OCI-LY7 (cell line): ENCODE results near the gene PBX1. TPM values are rescaled to one million over a fixed set of nuclear protein-coding genes. Genes with fewer than 3 reads are reported as not detected.

ENCODE experiments used
- BruUV-seq: library from RNA; stranded (reverse); fragments of 400-500 nt; replicated peaks from 2 replicates; lab custom pipeline; 2021; lab: Mats Ljungman, UMichigan
- CTCF ChIA-PET: fragments of 300-600 bp; sonication (Branson Sonifier 250); formaldehyde crosslinking; loops from one replicate; lab custom pipeline; 2022; ENCODE audit warnings: antibody characterized with exemption; ENCODE audit not compliant: unreplicated experiment; lab: Charles Lee
- POLR2A ChIA-PET: fragments of 300-600 bp; sonication (Branson Sonifier 250); formaldehyde crosslinking; loops from one replicate; lab custom pipeline; 2022; ENCODE audit warnings: antibody characterized with exemption; lab: Charles Lee
- DNase-seq: peaks from one replicate; pipeline ENCODE4 v3.0.0-alpha.2; 2015; ENCODE audit warnings: low spot score
- H2AFZ ChIP-seq: fragments of 200-600 bp; sonication (generic), shearing (Covaris generic); 2 replicates; pipeline ENCODE4 v1.6.1; 2014; ENCODE audit warnings: mild to moderate bottlenecking, antibody characterized with exemption, low read length, moderate library complexity
- H3K27ac ChIP-seq: fragments of 200-600 bp; sonication (generic); 2 replicates; pipeline ENCODE4 v1.5.1; 2014; ENCODE audit warnings: mixed run types, low read depth, mild to moderate bottlenecking, moderate library complexity, low read length, inconsistent platforms; ENCODE audit not compliant: poor library complexity, severe bottlenecking
- H3K36me3 ChIP-seq: fragments of 200-600 bp; sonication (generic); 2 replicates; pipeline ENCODE4 v1.6.1; 2014; ENCODE audit warnings: mild to moderate bottlenecking, antibody characterized with exemption, low read length, moderate library complexity, mixed read lengths; ENCODE audit not compliant: insufficient read depth
- H3K4me1 ChIP-seq: fragments of 200-600 bp; sonication (generic); 2 replicates; pipeline ENCODE4 v1.5.1; 2014; ENCODE audit warnings: mild to moderate bottlenecking, low read length; ENCODE audit not compliant: insufficient read depth, poor library complexity, severe bottlenecking
- H3K4me2 ChIP-seq: fragments of 200-600 bp; sonication (generic); 2 replicates; pipeline ENCODE4 v1.6.1; 2014; ENCODE audit warnings: mild to moderate bottlenecking, low read length
- H3K4me3 ChIP-seq: fragments of 200-600 bp; sonication (generic); 2 replicates; pipeline ENCODE4 v1.5.1; 2014; ENCODE audit warnings: mild to moderate bottlenecking, low read depth, low read length; ENCODE audit not compliant: poor library complexity, severe bottlenecking
- H3K79me2 ChIP-seq: fragments of 200-600 bp; sonication (generic); 2 replicates; pipeline ENCODE4 v1.6.1; 2016; ENCODE audit warnings: low read depth, mild to moderate bottlenecking, low read length, moderate library complexity, mixed read lengths; ENCODE audit not compliant: insufficient read depth
- H3K9me2 ChIP-seq: fragments of 200-600 bp; sonication (generic); 2 replicates; pipeline ENCODE4 v1.6.1; 2016; ENCODE audit warnings: mild to moderate bottlenecking, low read length, mixed read lengths; ENCODE audit not compliant: insufficient read depth
- H3K9me3 ChIP-seq: fragments of 200-600 bp; sonication (generic); 2 replicates; pipeline ENCODE4 v1.6.1; 2014; ENCODE audit warnings: mild to moderate bottlenecking, mixed run types, low read length, mixed read lengths
- H4K20me1 ChIP-seq: fragments of 200-600 bp; sonication (generic); 2 replicates; pipeline ENCODE4 v1.6.1; 2014; ENCODE audit warnings: mild to moderate bottlenecking, antibody characterized with exemption, low read length, moderate library complexity, mixed read lengths; ENCODE audit not compliant: insufficient read depth
- EZH2phosphoT487 ChIP-seq: fragments of 200-600 bp; sonication (generic); IDR thresholded peaks from 2 replicates; pipeline ENCODE4 v1.6.1; 2018; ENCODE audit warnings: low read depth, borderline replicate concordance, mild to moderate bottlenecking, mixed run types, antibody characterized with exemption, low read length, moderate library complexity, mixed read lengths
- intact Hi-C: fragments of 100-400 bp; cut with micrococcal nuclease; formaldehyde crosslinking; loops from one replicate; pipeline ENCODE4 v1.10.0; 2022; ENCODE audit not compliant: unreplicated experiment
- total RNA-seq, 2 experiments: library from RNA; depleted of rRNA in 1 of 2; stranded (reverse); fragments of >200 nt in 1 of 2; shearing (Covaris generic) in 1 of 2; gene quantifications; 2 replicates each; pipeline ENCODE4 v1.2.3, GENCODE V29; 2014 to 2022
- TF ChIP-seq, protein P1 (sequence below): fragments of 200-600 bp; sonication (generic); conservative IDR thresholded peaks from 2 replicates; pipeline ENCODE4 v1.5.1; 2014; ENCODE audit warnings: mild to moderate bottlenecking, antibody characterized with exemption, low read length, moderate library complexity, mixed read lengths

Gene PBX1
- total RNA-seq, 2 experiments from 2014 or later, result not detected

GRCh38 chr1:164613176-164613575 is 54.2 kb downstream of the PBX1 start:
- Histone ChIP-seq H3K4me1 (no peaks in the 10 kb centered on the region), H3K79me2 (no peaks in the 10 kb centered on the region), H3K9me2 (no peaks in the 10 kb centered on the region), H4K20me1 (no peaks in the 10 kb centered on the region), H3K36me3 (no peaks in the 10 kb centered on the region), H3K9me3 (no peaks in the 10 kb centered on the region), H3K4me2 (no peak overlapping the region), H2AFZ (no peak overlapping the region), H3K4me3 (no peak overlapping the region), H3K27ac (no peak overlapping the region)
- no peak for DNase-seq
- ChIA-PET POLR2A (no interaction called here), CTCF (no interaction called here)
- no TSS peak for BruUV-seq
- TF ChIP-seq EZH2phosphoT487, result no peak
- TF ChIP-seq, protein P1, sequence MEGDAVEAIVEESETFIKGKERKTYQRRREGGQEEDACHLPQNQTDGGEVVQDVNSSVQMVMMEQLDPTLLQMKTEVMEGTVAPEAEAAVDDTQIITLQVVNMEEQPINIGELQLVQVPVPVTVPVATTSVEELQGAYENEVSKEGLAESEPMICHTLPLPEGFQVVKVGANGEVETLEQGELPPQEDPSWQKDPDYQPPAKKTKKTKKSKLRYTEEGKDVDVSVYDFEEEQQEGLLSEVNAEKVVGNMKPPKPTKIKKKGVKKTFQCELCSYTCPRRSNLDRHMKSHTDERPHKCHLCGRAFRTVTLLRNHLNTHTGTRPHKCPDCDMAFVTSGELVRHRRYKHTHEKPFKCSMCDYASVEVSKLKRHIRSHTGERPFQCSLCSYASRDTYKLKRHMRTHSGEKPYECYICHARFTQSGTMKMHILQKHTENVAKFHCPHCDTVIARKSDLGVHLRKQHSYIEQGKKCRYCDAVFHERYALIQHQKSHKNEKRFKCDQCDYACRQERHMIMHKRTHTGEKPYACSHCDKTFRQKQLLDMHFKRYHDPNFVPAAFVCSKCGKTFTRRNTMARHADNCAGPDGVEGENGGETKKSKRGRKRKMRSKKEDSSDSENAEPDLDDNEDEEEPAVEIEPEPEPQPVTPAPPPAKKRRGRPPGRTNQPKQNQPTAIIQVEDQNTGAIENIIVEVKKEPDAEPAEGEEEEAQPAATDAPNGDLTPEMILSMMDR, result no peak
- intact Hi-C loops, result no loop called here

DNA sequence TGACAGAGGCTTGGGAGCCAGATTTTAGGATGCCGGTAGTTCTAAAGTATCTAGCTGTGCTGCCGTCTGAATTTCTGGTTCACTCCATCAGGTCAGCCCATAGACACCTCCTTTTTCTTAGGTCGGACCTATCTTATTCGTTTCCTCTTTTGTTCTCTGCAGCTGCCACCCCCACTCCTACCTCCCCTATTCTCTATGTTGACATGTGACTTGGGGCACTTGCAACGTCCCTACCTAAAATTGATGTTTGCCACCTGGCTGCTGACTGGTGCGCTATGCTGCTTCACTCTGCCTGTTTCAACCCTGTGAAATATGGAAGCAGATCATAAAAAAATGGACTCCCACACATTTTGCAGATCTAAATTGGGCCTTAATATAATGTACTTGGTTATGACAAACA is 55.3 kb downstream of the PBX1 start:
- Histone ChIP-seq H4K20me1 (no peaks in the 10 kb centered on the region), H3K4me1 (no peaks in the 10 kb centered on the region), H3K4me2 (no peak overlapping the region), H3K4me3 (no peak overlapping the region), H3K9me3 (no peaks in the 10 kb centered on the region), H2AFZ (no peak overlapping the region), H3K9me2 (no peaks in the 10 kb centered on the region), H3K36me3 (no peaks in the 10 kb centered on the region), H3K27ac (no peak overlapping the region), H3K79me2 (no peaks in the 10 kb centered on the region)
- CTCF ChIA-PET, result no interaction called here
- BruUV-seq, result no TSS peak
- no peak for DNase-seq
- intact Hi-C loops, result no loop called here
- POLR2A ChIA-PET, result interaction anchor here (0.7 kb wide), 1 partner anchor 332 kb away, joined by 3 read pairs; no protein-coding TSS in a partner anchor
- TF ChIP-seq, protein P1, result no peak
- no peak for TF ChIP-seq EZH2phosphoT487

- CTCF ChIA-PET, result no interaction called here
- Histone ChIP-seq H3K36me3 (no peaks in the 10 kb centered on the region), H3K9me3 (no peaks in the 10 kb centered on the region), H2AFZ (no peak overlapping the region), H3K4me2 (no peak overlapping the region), H3K27ac (no peak overlapping the region), H3K4me1 (no peaks in the 10 kb centered on the region), H3K79me2 (no peaks in the 10 kb centered on the region), H3K4me3 (no peak overlapping the region), H3K9me2 (no peaks in the 10 kb centered on the region), H4K20me1 (no peaks in the 10 kb centered on the region)
- peak; percentile 2 for DNase-seq
- POLR2A ChIA-PET, result no interaction called here
- intact Hi-C loops, result no loop called here
- BruUV-seq, result no TSS peak
- no peak for TF ChIP-seq EZH2phosphoT487
- TF ChIP-seq, protein P1, result peak; percentile 67
These were observed 58.6 kb downstream of the PBX1 start for GRCh38 chr1:164617377-164618201.
